T-helper 1 cell (primary cell): ENCODE measurements around the gene PANK2.
"Not testable (repeated sequence)": the region's sequence is repeated elsewhere in the genome, so short reads cannot be mapped to it uniquely, and the experiment has no call there.

Experiments used
- DNase-seq, 5 donors: peaks; one replicate each; pipeline ENCODE4 v3.0.0-alpha.2; 2012 to 2020

PANK2 gene

DNA sequence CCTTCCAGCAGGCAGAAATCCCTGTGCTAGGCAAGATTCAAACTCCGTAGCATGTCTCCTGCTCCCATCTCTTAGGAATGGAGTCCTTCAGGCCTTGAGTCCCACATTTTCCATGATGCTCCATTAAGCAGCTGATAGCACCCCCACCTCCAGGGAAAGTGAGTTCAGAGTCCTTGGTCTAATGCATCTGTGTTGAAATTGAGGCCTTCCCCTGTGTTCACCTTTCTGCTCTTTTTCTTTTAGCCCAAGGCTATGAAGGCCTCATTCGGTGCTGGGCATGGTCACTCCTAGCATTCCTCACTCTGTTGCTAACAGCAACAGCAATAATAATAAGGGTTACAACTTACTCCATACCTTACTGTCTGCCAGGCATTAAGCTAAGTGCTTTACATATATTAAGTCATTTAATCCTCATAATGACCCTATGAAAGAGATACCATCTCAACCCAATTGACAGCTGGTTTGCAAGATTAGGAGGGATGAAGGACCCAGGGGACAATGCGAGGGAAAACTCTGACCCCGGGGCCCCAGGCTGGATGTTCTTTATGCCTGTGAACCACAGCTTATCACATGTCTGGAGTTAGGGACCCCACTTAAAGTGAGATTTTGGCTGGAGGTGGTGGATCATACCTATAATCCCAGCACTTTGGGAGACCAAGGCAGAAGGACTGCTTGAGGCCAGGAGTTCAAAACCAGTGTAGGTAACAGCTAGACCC lies 17.5 kb upstream of the PANK2 start:
- no peak for DNase-seq

DNA sequence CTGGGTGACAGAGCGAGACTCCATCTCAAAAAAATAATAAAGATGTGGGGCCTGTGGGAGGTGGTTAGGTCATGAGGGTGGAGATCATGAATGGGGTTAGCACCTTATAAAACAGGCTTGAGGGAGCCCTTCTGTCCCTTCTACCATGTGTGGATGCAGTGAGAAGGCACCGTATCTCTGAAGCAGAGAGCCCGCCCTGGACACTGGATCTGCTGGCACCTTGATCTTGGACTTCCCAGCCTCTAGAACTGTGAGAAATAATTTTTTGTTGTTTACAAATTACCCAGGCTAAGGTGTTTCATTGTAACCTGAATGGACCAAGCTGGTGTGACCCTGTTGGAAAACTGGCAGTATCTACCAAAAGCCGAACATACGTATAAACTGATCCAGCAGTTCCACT lies 15.7 kb upstream of the PANK2 start:
- no peak for DNase-seq

DNA sequence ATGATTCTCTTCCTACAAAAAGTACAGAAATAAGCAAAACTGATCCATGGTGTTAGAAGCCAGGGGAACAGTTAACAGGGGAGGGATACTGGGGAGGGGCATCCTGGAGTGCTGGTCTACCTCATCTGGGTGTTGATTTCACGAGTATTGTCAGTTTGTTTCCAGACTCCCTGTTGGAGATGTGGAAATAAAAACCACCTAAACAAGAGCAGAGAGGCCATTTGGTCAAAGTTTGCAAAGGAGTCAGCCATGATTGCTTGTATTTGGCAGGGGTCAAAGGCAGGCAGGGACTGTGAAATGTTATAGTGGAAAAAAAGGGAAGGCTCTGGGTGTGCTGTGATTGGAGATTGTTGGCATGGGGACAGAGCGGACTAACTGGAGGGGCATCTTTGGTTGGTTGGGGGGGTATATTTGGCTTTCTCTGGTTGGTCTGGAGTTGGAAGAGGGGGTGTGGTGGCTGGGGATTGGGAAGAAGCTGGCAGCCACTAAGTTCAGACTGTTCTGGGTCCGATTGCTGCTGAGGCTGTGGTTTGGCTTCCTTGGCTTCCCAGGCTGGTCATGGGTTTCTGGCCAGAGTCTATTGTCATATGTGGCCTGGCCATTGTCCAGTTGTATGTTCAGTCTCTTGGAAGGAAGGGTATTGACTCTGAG lies 14.9 kb upstream of the PANK2 start:
- no peak for DNase-seq

DNA sequence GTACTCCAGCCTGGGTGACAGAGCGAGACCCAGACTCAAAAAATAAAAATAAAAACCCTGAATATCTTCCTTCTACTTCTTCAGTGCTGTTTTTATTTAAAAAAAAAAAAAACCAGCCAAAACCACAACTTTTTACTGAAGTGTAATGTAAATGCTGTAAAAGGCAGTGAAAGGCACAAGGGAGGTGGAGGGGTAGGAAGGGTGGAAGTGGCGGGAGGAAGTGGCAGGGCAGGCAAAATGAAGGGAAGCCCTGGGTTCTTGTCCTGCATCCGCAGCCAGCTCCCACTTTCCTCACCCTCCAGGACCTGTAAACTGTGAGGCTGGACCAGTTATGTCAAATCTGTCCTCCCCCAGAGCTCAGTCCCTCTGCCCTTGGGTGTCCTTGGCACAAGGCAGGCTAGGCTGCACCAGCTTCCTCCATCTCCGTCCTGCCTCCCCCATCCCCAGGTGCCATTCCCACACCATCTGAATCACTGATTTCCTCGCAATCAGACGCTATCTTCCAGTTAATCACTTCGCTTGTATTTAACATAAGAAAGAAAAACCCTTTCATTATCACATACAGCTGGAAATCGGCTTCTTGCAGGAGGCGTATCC lies 13.7 kb upstream of the PANK2 start:
- no peak for DNase-seq

DNA sequence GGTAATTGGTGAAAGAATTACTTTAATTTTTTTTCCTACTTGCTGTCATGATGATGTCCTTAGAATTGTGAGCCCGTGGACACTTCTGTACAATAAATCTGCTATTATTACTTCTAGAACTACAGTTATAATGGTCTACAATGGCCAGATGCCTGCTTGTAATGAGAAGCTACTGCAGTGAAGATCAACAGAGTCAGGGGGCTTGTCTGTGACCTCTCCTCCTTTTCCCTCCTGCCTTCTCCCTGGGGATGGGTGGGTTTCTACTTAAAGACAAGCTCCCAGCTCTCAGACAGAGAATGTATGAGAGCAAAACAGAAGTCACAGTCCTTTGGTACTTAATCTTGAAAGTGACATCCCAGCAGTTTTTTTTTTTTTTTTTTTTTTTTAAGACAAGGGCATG lies 13.2 kb upstream of the PANK2 start:
- DNase-seq, result no peak

DNA sequence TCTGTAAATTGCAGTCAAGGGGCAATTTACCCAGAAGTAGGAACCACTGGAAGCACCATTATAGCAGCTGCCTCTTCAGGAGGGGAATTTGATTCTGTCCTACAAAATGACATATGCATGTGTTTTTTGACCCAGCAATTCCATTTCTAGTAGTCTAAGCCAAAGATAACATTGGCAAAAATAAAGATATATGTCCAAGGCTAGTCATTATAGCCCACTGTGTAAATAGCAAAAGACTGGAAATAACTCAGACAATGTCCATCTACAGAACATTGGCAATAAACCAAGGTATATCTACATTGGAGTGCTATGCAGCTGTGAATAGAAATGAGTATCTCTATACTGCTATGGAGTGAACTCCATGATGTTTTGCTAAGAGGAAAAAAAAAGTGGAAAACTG lies 12.5 kb upstream of the PANK2 start:
- DNase-seq, result no peak

DNA sequence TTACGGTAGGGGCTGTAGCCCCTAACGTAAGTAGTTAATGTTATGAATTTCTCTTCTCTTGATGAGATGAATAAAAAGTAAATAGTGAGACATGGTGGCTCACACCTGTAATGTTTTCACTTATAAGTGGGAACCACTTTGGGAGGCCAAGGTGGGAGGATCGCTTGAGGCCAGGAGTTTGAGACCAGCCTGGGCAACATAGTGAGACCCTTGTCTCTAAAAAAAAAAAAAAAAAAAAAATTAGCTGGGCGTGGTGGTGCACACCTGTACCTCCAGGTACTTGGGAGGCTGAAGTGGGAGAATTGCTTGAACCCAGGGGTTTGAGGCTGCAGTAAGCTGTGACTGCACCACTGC lies 10.3 kb upstream of the PANK2 start:
- DNase-seq, result not testable (repeated sequence)

DNA sequence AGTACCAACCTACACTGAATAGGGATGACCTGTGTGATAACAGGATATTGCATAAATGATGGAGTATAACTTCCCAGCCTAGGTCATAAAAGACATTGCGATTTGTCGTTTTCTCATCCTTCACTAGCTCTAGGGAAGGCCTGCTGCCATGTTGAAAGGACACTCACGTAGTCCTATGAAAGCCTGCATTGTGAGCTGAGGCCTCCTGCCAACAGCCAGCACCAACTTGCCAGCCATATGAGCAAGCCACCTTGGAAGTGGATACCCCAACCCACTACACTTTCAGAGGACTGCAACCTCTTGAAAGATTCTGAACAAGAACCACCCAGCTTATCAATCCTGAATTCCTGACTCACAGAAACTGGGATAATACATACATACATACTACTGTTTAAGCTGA lies 3.5 kb upstream of the PANK2 start:
- no peak for DNase-seq

DNA sequence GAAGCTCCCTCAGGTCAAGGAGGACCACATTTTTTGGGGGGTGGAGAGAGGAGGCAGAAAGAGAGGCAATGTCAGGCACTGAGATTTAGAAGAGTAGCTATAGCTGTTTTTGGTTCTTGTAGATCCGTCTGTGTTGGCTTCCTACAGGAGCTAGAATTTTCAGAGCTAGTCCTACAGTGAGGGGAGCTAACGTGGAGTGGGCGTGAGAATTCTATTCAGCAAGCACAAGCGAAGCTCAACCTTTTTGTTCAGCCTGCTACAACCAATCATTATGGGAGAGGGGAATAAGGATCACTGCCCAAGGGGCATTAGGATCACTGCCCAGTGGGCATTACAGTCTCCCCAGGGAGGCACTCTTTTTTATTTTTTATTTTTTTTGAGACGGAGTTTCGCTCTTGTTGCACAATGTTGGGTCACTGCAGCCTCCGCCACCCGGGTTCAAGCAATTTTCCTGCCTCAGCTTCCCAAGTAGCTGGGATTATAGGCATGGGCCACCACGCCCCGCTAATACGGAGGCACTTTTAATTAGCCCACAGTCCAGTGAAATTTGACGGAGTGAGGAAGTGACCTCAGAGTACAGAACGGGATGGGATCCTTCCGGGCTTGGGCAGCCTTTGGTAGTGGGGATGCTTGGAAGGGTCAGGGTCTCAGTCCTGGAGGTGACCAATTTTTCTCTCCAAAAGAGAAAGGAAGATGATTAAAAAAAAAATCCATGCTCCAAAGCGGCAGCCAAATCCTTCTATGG lies 1.1 kb upstream of the PANK2 start:
- no peak for DNase-seq

DNA sequence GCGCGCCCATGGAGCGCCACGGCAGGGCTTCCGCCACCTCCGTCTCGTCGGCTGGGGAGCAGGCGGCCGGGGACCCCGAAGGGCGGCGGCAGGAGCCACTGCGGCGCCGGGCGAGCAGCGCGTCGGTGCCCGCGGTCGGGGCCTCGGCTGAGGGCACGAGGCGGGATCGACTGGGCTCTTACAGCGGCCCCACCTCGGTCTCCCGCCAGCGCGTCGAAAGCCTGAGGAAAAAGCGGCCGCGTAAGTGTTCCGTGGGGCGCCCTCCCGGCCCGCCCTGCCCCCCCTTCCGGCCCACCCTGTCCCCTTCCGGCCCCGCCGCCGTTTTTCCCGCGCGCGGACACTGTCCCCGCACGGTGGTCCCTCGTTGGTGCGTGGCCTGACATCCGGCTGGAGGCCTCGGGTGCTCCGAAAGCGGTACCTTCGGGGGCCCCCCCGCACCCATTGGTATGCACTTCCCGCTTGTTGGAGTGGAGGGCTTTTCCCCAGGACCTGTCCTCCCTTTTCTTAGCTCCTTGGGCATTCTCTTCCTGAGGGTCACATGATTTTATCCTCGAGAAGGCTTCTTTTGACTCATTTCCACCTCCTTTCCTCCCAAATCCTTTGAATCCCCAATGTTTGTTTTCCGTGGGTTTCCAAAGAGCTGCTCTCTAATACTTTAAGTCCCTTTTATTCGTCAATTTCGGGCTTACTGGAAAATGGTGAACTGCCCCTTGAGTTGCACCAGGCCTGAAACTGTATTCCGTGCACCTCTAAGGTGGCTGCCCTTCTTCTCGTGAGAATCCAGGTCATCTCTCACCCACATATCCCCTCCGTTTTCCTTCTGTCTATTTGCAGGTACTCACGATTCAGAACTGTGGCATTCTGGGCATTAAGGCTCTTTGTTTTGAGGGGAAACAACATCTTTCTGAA lies 556 bp downstream of the PANK2 start:
- peak; percentile 13 to 56 (median 23) for DNase-seq

DNA sequence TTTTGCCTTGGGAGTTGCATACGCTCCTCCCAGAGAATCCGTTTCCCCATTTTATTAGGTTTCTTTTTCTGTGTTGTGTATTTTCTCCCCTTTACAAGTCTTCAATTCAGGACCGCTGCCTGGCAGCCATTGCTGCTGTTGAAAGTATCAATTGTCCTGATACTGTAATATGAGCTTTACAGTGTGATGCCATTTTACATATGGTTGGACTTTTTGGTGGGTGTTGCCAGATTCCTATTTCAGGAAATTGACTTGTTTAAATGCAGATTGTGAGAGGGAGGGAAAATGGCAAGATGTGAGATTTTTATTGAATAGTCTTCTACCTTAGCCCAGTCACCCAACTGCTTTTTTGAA lies 1.2 kb downstream of the PANK2 start:
- DNase-seq, result peak in 1 of 5 donors; percentile 19

DNA sequence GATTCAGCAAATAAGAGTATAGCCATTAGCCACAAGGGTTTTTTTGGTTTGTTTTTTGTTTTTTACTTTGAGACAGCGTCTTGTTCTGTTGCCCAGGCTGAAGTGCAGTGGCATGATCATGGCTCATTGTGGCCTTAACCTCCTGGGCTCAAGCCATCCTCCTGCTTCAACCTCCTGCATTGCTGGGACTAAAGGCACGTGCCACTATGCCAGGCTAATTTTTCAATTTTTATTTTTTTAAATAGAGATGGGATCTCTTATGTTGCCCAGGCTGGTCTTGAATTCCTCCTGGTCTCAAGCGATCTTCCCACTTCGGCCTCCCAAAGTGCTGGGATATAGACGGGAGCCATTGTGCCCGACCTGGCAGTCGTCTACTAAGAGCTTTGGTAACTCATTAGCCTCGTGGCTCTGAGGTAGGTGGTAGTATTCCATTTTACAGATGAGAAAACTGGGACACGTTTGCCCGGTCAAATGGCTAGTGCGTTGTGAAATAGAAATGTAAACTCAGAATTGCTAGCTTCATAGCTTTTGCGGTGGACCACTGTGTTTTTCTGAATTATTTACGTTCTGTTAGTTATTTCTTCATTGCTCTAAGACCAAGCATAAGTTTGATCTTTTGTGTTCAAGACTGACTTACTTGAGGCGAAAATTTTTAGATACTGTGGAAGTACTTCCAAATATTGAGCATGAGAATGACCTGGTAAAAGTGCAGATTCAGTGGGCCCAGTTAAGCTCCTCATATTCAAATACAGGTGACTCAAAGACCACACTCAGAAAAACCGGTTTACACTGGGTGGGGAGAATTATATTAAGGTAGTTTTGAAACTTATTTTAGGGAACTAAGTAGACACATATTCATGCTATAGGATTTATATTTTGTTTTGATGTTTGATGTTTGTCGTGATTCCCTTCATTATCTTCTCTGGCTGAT lies 2.1 kb downstream of the PANK2 start:
- no peak for DNase-seq

DNA sequence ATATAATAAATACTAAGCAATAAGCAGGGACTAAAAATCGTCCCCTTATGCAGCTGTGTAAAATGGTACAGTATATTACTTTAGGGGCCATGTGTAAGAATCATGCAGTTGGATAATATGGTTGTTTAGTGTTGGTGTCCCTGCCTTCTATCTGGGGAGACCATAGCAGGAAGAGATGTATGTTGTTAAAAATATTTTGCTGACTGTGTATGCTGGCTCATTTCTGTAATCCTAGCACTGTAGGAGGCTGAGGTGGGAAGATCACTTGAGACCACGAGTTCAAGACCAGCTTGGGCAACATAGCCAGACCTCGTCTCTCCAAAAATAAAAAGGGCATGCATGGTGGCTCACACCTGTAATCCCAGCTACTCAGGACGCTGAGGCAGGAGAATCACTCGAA lies 5.6 kb downstream of the PANK2 start:
- no peak for DNase-seq

DNA sequence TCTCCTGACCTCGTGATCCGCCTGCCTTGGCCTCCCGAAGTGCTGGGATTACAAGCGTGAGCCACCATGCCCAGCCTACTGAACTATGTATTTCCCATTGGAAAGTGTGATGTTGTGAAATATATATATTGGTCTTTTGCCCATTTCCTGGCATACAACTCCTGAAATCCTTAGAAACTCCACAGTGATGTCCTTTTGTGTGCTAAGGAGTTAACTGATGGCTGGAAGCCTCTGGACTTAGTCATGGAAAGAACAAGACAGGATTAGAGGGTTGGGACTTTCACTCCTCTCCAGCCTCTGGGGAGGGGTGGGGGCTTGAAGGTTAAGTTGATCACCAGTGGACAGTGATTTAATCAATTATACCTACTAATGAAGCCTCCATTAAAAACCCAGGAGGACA lies 7.1 kb downstream of the PANK2 start:
- no peak for DNase-seq

DNA sequence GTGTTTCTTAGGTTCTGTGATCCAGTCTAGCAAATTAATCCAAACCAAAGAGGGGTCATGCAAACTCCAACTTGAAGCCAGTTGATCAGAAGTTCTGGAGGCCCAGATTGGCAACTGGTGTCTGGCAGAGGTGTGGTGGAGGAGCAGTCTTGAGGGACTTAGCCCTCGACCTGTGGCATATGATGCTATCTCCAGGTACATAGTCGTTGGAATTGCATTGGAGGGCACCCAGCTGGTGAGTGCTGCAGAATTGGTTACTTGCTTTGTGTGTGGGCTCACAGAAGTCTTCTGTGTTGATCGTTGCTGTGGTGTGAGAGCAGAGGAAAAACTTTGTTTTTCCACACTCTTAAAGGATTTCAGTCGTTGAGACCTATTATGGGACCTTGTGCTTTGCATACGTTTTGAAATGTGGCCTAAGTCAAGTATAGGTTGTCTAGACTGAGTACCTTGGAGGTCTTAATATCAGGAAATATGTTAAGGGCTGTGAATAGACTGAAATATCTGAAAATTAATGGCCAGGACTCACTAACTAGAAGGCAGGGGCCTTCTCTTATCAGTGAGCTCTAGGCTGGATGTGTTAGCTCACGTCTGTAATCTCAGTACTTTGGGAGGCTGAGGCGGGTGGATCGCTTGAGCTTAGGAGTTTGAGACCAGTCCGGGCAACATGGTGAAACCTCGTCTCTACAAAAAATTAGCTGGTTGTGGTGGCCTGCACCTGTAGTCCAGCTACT lies 7.8 kb downstream of the PANK2 start:
- DNase-seq, result no peak

DNA sequence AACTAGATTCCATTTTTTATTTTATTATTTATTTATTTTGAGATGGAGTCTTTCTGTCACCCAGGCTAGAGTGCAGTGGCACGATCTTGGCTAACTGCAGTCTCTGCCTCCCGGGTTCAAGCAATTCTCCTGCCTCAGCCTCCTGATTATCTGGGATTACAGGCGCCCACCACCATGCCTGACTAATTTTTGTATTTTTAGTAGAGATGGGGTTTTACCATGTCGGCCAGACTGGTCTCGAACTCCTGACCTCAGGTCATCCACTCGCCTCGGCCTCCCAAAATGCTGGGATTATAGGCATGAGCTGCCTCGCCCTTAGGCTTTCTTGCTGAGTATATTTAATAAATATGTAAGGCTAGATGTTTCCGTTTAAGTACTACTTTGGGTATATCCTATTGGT lies 9.0 kb downstream of the PANK2 start:
- not testable (repeated sequence) for DNase-seq

DNA sequence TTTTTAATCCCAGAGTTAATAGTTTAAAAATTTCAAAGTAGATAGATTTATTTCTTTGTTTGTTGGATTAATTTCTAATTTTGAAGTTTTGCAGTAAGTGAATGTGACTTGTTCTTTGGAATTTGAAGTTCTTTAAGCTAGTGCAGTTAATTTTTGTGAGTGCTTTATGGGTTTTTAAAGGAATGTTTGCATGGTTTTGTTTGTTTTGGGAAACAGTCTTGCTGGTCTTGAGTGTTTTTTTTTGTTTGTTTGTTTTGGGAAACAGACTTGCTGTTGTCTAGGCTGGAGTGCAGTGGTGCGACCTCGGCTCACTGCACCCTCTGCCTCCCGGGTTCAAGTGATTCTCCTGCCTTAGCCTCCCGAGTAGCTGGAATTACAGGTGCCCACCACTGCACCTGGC lies 9.5 kb downstream of the PANK2 start:
- DNase-seq, result no peak

DNA sequence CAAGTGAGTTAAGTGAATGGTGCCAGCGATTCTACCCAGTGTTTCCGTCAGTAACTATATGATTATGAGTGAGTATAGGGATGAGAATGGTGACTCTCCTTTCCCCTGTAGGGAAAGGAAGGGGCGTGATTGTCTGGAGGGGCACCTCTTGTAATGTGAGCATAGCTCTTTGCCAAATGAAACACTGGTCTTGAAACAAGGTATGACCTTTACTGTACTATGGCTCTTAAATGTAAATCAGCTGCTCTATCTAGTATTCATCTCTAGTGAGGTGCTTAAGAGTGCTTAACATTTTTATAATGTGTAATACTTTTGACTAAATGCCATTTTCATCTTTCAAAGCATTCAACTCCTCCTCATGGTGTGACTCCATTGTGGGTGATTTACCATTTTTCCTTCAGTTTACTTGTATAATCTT lies 11.0 kb downstream of the PANK2 start:
- DNase-seq, result no peak

DNA sequence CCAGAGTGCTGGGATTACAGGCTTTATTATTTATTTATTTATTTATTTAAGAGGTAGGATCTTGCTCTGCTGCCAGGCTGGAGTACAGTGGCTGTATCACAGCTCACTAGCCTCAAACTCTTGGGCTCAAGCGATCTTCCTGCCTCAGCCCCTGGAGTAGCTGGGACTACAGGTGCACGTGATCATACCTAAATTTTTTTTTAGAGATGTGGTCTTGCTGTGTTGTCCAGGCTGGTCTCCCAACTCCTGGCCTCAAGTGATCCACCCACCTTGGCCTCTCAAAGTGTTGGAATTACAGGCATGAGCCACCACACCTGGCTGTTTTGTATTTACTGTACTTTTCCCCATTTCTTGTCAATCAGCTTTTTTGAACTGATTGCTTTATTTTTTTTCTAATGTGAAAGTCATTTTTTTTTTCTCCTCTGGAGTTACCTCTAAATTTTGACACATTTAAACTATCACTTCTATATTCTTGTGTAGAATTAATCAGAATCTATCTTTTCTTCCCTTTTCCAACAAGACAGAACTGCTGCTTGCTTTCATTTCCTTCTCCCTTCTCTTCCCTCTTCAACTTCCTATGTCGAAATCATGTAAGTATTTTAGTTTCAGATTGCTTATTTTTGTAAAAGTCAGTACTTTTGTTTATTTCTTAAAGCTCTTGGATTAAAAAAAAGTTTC lies 12.0 kb downstream of the PANK2 start:
- DNase-seq, result no peak
